Small intestine (tissue), 7 donors: ENCODE measurements around the gene ADAMTSL2. TPM values are rescaled to one million over a fixed set of nuclear protein-coding genes. Genes with fewer than 3 reads are reported as not detected.
A peak's percentile ranks its signal among the peaks of the same experiment; 100 is the strongest.

Experiments
- DNase-seq, 2 donors: peaks; one replicate each; pipeline versions ENCODE4 v3.0.0 to v3.0.0-alpha.2; 2013
- FAIRE-seq: peaks from 2 replicates; lab custom pipeline; 2012; peaks lifted over from hg19 to GRCh38; lab: Jason Lieb, UNC
- H3K27ac ChIP-seq, 3 donors: one replicate each; pipeline ENCODE4 v1.5.1; 2013; ENCODE audit warnings: low read length in 2 of 3, mild to moderate bottlenecking in 2 of 3, control low read depth in 1 of 3, inconsistent platforms in 1 of 3, low read depth in 1 of 3, moderate library complexity in 1 of 3
- H3K27me3 ChIP-seq, 3 donors: one replicate each; pipeline ENCODE4 v1.6.1; 2013; ENCODE audit warnings: low read length in 3 of 3, inconsistent platforms in 1 of 3; ENCODE audit not compliant: control insufficient read depth in 3 of 3, insufficient read depth in 3 of 3
- H3K36me3 ChIP-seq, 3 donors: one replicate each; pipeline ENCODE4 v1.6.1; 2013; ENCODE audit warnings: low read length in 3 of 3, inconsistent platforms in 1 of 3, low read depth in 1 of 3, mild to moderate bottlenecking in 1 of 3, moderate library complexity in 1 of 3; ENCODE audit not compliant: control insufficient read depth in 3 of 3, insufficient read depth in 2 of 3
- H3K4me1 ChIP-seq, 3 donors: one replicate each; pipeline ENCODE4 v1.6.1; 2013; ENCODE audit warnings: low read length in 2 of 3, inconsistent platforms in 1 of 3, low read depth in 1 of 3, mild to moderate bottlenecking in 1 of 3, moderate library complexity in 1 of 3; ENCODE audit not compliant: control insufficient read depth in 3 of 3, insufficient read depth in 2 of 3
- H3K4me3 ChIP-seq, 3 donors: one replicate each; pipeline ENCODE4 v1.5.1; 2013; ENCODE audit warnings: low read length in 3 of 3, control low read depth in 1 of 3, inconsistent platforms in 1 of 3, low read depth in 1 of 3, mild to moderate bottlenecking in 1 of 3, moderate library complexity in 1 of 3
- H3K9me3 ChIP-seq, 2 donors: one replicate each; pipeline ENCODE4 v1.6.1; 2013; ENCODE audit warnings: low read depth in 1 of 2, low read length in 1 of 2; ENCODE audit not compliant: control insufficient read depth in 2 of 2, insufficient read depth in 1 of 2
- WGBS, 3 donors: extraction: QIAGEN DNeasy Blood & Tissue Kit; methylation state at CpG; one replicate each; pipeline ENCODE4 v1.1.7; 2013; 5-methylcytosine and 5-hydroxymethylcytosine counted together
- polyA plus RNA-seq, 4 donors: library from polyadenylated mRNA; stranded (reverse) in 3 of 4; unstranded in 1 of 4; fragments of 200-250 nt in 3 of 4; fragments of 120-200 nt in 1 of 4; gene quantifications; one replicate each; pipeline versions ENCODE4 v1.2.1 to v1.2.3, GENCODE V29; 2013
- donor health status: healthy with polysubstance abuse.
- donor health status: control.
- donor health status: control.
- donor health status: Bipolar disorder and iron deficiency.
- donor health status: healthy.

The ADAMTSL2 gene
- polyA plus RNA-seq, 4 donors: 0.22 to 1.2 (median 0.43) TPM

GRCh38 chr9:133499132-133499891, 35.2 kb upstream of the ADAMTSL2 start:
- Histone ChIP-seq H3K36me3 (no peaks in the 10 kb centered on the region), H3K4me3 (no peak overlapping the region), H3K27me3 (peaks cover 0 to 5% (median 0%) of the 10 kb centered on the region in 3 donors), H3K27ac (peak overlapping the region in 1 of 3 donors; percentile 51), H3K9me3 (peaks cover 0 to 8% of the 10 kb centered on the region in 2 donors), H3K4me1 (no peaks in the 10 kb centered on the region)
- WGBS, 3 donors: 53 to 61% (median 56%) methylated on average over 17 to 19 of the region's 19 CpGs
- no peak for DNase-seq
- no peak for FAIRE-seq

- no peak for DNase-seq
- H3K27me3 ChIP-seq: peaks cover 0 to 5% (median 0%) of the 10 kb centered on the region in 3 donors
- no peak for FAIRE-seq
- peaks cover 0 to 8% of the 10 kb centered on the region in 2 donors for H3K9me3 ChIP-seq
- 74 to 77% (median 77%) methylated on average over 12 of the region's 12 CpGs for WGBS, 3 donors
- H3K36me3 ChIP-seq: no peaks in the 10 kb centered on the region
- no peaks in the 10 kb centered on the region for H3K4me1 ChIP-seq
- peak overlapping the region in 1 of 3 donors; percentile 51 for H3K27ac ChIP-seq
- no peak overlapping the region for H3K4me3 ChIP-seq
These were observed 34.6 kb upstream of the ADAMTSL2 start for GRCh38 chr9:133499892-133500270.

GRCh38 chr9:133502112-133502511, 32.4 kb upstream of the ADAMTSL2 start:
- Histone ChIP-seq H3K4me1 (no peaks in the 10 kb centered on the region), H3K9me3 (peaks cover 0 to 8% of the 10 kb centered on the region in 2 donors), H3K36me3 (no peaks in the 10 kb centered on the region), H3K4me3 (no peak overlapping the region), H3K27me3 (peaks cover 0 to 2% (median 0%) of the 10 kb centered on the region in 3 donors), H3K27ac (no peak overlapping the region)
- 96 to 100% (median 98%) methylated on average over 1 of the region's 1 CpG for WGBS, 3 donors
- DNase-seq (no peak), FAIRE-seq (no peak)

DNA sequence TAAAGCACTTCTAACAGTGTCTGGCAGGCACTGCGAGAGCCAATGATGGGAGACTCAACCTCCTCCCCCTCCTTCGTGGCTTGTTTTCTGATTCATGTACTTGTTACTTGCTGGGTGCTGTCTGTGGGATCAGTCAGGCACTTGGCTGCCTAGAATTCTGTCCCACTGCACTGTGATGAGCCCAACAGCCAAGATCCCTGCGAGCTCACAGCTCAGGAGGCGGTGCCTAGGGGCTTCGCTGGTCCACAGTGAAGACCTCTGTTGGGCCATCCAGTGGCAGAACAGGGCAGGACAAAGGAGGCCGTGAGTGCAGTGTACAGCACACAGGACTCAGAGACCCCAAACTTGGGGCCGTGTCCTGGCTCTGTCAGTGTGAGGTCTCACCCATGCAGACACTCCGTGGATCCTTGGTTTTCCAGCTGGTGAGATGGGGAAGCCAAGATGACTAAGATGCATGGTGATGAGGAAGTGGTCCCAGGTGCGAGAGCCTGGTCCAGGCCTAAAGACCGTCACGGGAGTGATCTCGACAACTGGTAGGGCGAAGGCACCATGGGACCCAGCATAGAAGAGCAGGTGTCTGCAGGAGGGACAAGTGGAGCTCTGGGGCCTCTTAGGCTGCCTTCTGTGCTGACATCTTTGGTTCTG, 29.2 kb upstream of the ADAMTSL2 start:
- no peaks in the 10 kb centered on the region for H3K36me3 ChIP-seq
- 86 to 90% (median 89%) methylated on average over 13 of the region's 13 CpGs for WGBS, 3 donors
- DNase-seq (no peak), FAIRE-seq (no peak)
- no peak overlapping the region for H3K27ac ChIP-seq
- peaks cover 0 to 8% (median 4%) of the 10 kb centered on the region in 3 donors for H3K4me1 ChIP-seq
- peaks cover 0 to 11% (median 0%) of the 10 kb centered on the region in 3 donors for H3K27me3 ChIP-seq
- H3K9me3 ChIP-seq: peaks cover 0 to 8% of the 10 kb centered on the region in 2 donors
- H3K4me3 ChIP-seq: no peak overlapping the region

DNA sequence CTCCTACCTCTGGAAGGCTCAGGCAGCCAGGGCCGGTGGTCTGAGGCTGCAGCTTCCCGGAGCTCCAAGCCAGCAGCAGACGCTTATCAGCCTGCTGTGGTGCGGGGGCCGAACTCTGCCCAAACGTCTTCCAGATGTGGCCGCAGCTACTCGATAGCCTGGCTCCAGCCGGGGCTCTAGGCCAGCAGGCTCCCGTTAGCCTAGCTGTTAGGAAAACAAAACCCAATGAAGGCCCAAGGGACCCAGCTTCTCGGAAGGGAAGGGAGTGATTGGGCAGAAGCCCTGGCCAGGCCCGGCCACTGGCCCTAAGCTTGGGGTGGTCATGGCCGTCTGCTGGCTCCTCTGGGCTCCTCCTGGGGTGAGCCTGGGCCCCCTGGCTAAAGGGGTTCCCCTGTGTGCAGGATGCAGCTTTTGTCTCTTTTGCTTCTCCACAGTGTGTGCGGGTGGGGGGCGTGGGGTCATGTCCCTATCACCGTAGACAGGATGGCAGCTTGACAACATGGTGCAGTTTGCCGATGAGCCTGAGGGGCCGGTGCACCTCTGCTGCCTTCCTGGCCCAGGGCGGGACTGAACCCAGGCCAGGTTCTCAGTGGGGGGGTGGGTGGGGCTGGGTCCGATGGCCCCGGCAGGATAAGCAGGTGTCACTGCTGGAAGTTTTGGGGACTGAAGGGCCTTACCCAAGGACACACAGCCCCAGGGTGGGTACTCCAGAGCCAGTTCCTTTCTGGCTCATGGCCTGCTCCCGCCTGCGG, 28.4 kb upstream of the ADAMTSL2 start:
- WGBS, 3 donors: 70 to 87% (median 75%) methylated on average over 21 to 23 of the region's 23 CpGs
- Histone ChIP-seq H3K9me3 (peaks cover 0 to 8% of the 10 kb centered on the region in 2 donors), H3K27ac (no peak overlapping the region), H3K27me3 (peaks cover 0 to 11% (median 0%) of the 10 kb centered on the region in 3 donors), H3K4me3 (no peak overlapping the region), H3K4me1 (peaks cover 0 to 8% (median 4%) of the 10 kb centered on the region in 3 donors), H3K36me3 (no peaks in the 10 kb centered on the region)
- DNase-seq (no peak), FAIRE-seq (no peak)

DNA sequence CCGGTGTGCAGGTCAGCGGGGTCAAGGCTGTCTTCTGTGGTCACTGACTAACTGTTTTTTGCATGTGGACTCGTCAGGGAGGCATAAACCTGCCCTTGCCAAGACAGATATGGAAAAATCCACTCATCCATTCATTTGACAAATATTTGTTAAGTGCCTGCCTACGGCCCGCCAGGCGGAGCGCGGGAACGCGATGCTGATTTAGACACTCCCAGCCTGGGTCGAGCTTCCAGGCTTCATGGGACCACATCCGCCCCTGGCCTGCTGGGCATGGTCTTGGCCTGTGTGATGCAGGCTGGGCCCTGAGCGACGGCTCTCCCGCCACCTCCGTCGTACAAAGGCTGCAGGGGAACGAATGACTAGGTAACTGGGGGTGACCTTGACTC, 27.9 kb upstream of the ADAMTSL2 start:
- peaks cover 0 to 2% of the 10 kb centered on the region in 2 donors for H3K9me3 ChIP-seq
- H3K4me1 ChIP-seq: peaks cover 0 to 8% (median 4%) of the 10 kb centered on the region in 3 donors
- no peak overlapping the region for H3K27ac ChIP-seq
- FAIRE-seq: no peak
- no peak overlapping the region for H3K4me3 ChIP-seq
- peaks cover 0 to 11% (median 0%) of the 10 kb centered on the region in 3 donors for H3K27me3 ChIP-seq
- DNase-seq: no peak
- no peaks in the 10 kb centered on the region for H3K36me3 ChIP-seq
- 54% methylated on average over 17 to 18 of the region's 18 CpGs for WGBS, 3 donors

DNA sequence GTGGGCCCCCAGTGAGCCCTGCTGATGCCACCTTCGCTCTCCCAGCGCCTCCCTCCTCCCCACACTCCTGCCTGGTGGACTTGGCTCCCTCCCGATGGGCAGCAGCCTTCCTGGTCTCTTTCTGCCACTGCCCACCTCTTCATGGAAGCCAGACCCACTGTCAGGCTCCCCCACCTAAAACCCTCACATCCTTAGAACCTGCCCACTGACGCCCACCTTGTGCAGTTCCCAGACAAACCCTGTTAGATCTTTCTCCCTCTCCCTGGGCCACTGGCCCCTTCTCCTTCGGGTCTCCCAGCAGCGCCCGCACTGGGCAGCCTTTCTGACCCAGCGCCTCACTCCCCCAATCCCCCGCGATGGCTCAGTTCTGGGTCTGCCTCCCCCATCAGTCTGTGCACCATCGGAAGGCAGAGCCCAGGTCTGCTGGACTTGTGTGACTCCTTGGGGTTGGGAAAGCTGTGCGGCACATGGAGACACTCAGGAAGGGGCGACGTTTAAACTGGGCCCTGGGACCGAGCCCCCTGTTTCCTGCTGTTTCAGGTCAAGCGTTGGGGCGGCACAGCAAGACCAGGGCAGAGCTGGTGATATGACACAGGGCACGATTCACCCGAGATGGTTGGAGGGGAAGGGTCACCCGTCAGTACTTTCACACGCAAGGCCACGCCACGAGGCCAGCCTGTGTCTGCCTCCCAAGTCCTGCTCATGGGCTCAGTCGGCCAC, 27.1 kb upstream of the ADAMTSL2 start:
- DNase-seq (no peak), FAIRE-seq (no peak)
- 86 to 90% (median 88%) methylated on average over 24 of the region's 24 CpGs for WGBS, 3 donors
- H3K9me3 ChIP-seq: no peaks in the 10 kb centered on the region
- H3K27me3 ChIP-seq: peaks cover 0 to 11% (median 0%) of the 10 kb centered on the region in 3 donors
- peaks cover 0 to 8% (median 4%) of the 10 kb centered on the region in 3 donors for H3K4me1 ChIP-seq
- H3K27ac ChIP-seq: no peak overlapping the region
- no peaks in the 10 kb centered on the region for H3K36me3 ChIP-seq
- no peak overlapping the region for H3K4me3 ChIP-seq
